ENCODE measurements around the gene HELB.
"Not testable (repeated sequence)": the region's sequence is repeated elsewhere in the genome, so short reads cannot be mapped to it uniquely, and the experiment has no call there.

The HELB gene

GRCh38 chr12:66290716-66291200 is 11.5 kb upstream of the HELB start:
- no peak for TF ChIP-seq CTCF (IDR thresholded peaks at IDR 0.05; ENCODE audit: unreplicated experiment in 3 of 3)
- Mint-ChIP-seq H3K9me3 (no peaks in the 10 kb centered on the region), H3K36me3 (ENCODE audit: low read depth) (no peaks in the 10 kb centered on the region), H3K27me3 (ENCODE audit: low read depth) (peaks cover 3% of the 10 kb centered on the region), H3K4me3 (no peak overlapping the region), H3K4me1 (no peaks in the 10 kb centered on the region), H3K27ac (no peak overlapping the region)

GRCh38 chr12:66296176-66296683 is 6.1 kb upstream of the HELB start:
- H3K27me3 Mint-ChIP-seq (ENCODE audit: low read depth), result peaks cover 8% of the 10 kb centered on the region
- H3K9me3 Mint-ChIP-seq, result no peaks in the 10 kb centered on the region
- H3K27ac Mint-ChIP-seq, result no peak overlapping the region
- no peaks in the 10 kb centered on the region for H3K36me3 Mint-ChIP-seq (ENCODE audit: low read depth)
- TF ChIP-seq CTCF (IDR thresholded peaks at IDR 0.05; ENCODE audit: unreplicated experiment in 3 of 3), result no peak
- H3K4me1 Mint-ChIP-seq, result no peaks in the 10 kb centered on the region
- no peak overlapping the region for H3K4me3 Mint-ChIP-seq

- Mint-ChIP-seq H3K4me1 (no peaks in the 10 kb centered on the region), H3K9me3 (no peaks in the 10 kb centered on the region), H3K27me3 (ENCODE audit: low read depth) (peaks cover 11% of the 10 kb centered on the region), H3K4me3 (no peak overlapping the region), H3K27ac (no peak overlapping the region), H3K36me3 (ENCODE audit: low read depth) (no peaks in the 10 kb centered on the region)
- TF ChIP-seq CTCF (IDR thresholded peaks at IDR 0.05; ENCODE audit: unreplicated experiment in 3 of 3), result no peak
These were observed 5.2 kb upstream of the HELB start for GRCh38 chr12:66297080-66297479.

- Mint-ChIP-seq H3K9me3 (no peaks in the 10 kb centered on the region), H3K27me3 (ENCODE audit: low read depth) (peaks cover 12% of the 10 kb centered on the region), H3K27ac (no peak overlapping the region), H3K4me1 (peaks cover 7% of the 10 kb centered on the region), H3K36me3 (ENCODE audit: low read depth) (no peaks in the 10 kb centered on the region), H3K4me3 (no peak overlapping the region)
- no peak for TF ChIP-seq CTCF (IDR thresholded peaks at IDR 0.05; ENCODE audit: unreplicated experiment in 3 of 3)
These were observed 4.4 kb upstream of the HELB start for GRCh38 chr12:66297923-66298322.

GRCh38 chr12:66302827-66303169 is 505 bp downstream of the HELB start:
- Mint-ChIP-seq H3K27me3 (ENCODE audit: low read depth) (peaks cover 12% of the 10 kb centered on the region), H3K4me1 (peaks cover 18% of the 10 kb centered on the region), H3K36me3 (ENCODE audit: low read depth) (peaks cover 8% of the 10 kb centered on the region), H3K4me3 (peak overlapping the region; percentile 98 to 99 (median 99)), H3K27ac (peak overlapping the region; percentile 90 to 98 (median 94)), H3K9me3 (no peaks in the 10 kb centered on the region)
- no peak for TF ChIP-seq CTCF (IDR thresholded peaks at IDR 0.05; ENCODE audit: unreplicated experiment in 3 of 3)

GRCh38 chr12:66303316-66303804 is 1.1 kb downstream of the HELB start:
- not testable (repeated sequence) for H3K9me3 Mint-ChIP-seq
- H3K27ac Mint-ChIP-seq, result peak overlapping the region in 1 of 3 experiments; percentile 90
- H3K27me3 Mint-ChIP-seq (ENCODE audit: low read depth), result peaks cover 11% of the 10 kb centered on the region
- H3K4me1 Mint-ChIP-seq, result peaks cover 18% of the 10 kb centered on the region
- peaks cover 11% of the 10 kb centered on the region for H3K36me3 Mint-ChIP-seq (ENCODE audit: low read depth)
- H3K4me3 Mint-ChIP-seq, result peak overlapping the region; percentile 98 to 99 (median 99)
